ENCODE data around the gene DMAP1. TPM values are rescaled to one million over a fixed set of nuclear protein-coding genes. Genes with fewer than 3 reads are reported as not detected.

The DMAP1 gene
- total RNA-seq, 1 donor from 2014 or later: 82.0 TPM

GRCh38 chr1:44251989-44252671 is 38.9 kb downstream of the DMAP1 start:
- Mint-ChIP-seq H3K9me3 (ENCODE audit: low read depth) (no peaks in the 10 kb centered on the region), H3K27ac (no peak overlapping the region), H3K27me3 (no peaks in the 10 kb centered on the region), H3K4me3 (ENCODE audit: low read depth) (no peak overlapping the region), H3K4me1 (ENCODE audit: low read depth) (peaks cover 2% of the 10 kb centered on the region), H3K36me3 (ENCODE audit: insufficient read depth) (peaks cover 4% of the 10 kb centered on the region)
- TF ChIP-seq CTCF (IDR thresholded peaks at IDR 0.05; ENCODE audit: unreplicated experiment): no peak
- no peak for DNase-seq (ENCODE audit: low spot score, unreplicated experiment)

GRCh38 chr1:44254392-44254910 is 41.2 kb downstream of the DMAP1 start:
- H3K9me3 Mint-ChIP-seq (ENCODE audit: low read depth): no peaks in the 10 kb centered on the region
- no peak overlapping the region for H3K27ac Mint-ChIP-seq
- H3K27me3 Mint-ChIP-seq: no peaks in the 10 kb centered on the region
- DNase-seq (ENCODE audit: low spot score, unreplicated experiment): no peak
- TF ChIP-seq CTCF (IDR thresholded peaks at IDR 0.05; ENCODE audit: unreplicated experiment): no peak
- H3K36me3 Mint-ChIP-seq (ENCODE audit: insufficient read depth): peaks cover 3% of the 10 kb centered on the region
- H3K4me3 Mint-ChIP-seq (ENCODE audit: low read depth): no peak overlapping the region
- peaks cover 2% of the 10 kb centered on the region for H3K4me1 Mint-ChIP-seq (ENCODE audit: low read depth)

GRCh38 chr1:44256762-44257554 is 43.7 kb downstream of the DMAP1 start:
- no peak for DNase-seq (ENCODE audit: low spot score, unreplicated experiment)
- no peak overlapping the region for H3K27ac Mint-ChIP-seq
- no peaks in the 10 kb centered on the region for H3K9me3 Mint-ChIP-seq (ENCODE audit: low read depth)
- no peaks in the 10 kb centered on the region for H3K27me3 Mint-ChIP-seq
- H3K36me3 Mint-ChIP-seq (ENCODE audit: insufficient read depth): peaks cover 1% of the 10 kb centered on the region
- no peak overlapping the region for H3K4me3 Mint-ChIP-seq (ENCODE audit: low read depth)
- H3K4me1 Mint-ChIP-seq (ENCODE audit: low read depth): peaks cover 15% of the 10 kb centered on the region
- TF ChIP-seq CTCF (IDR thresholded peaks at IDR 0.05; ENCODE audit: unreplicated experiment): no peak

GRCh38 chr1:44259090-44259489 is 45.8 kb downstream of the DMAP1 start:
- Mint-ChIP-seq H3K9me3 (ENCODE audit: low read depth) (no peaks in the 10 kb centered on the region), H3K4me1 (ENCODE audit: low read depth) (peaks cover 19% of the 10 kb centered on the region), H3K36me3 (ENCODE audit: insufficient read depth) (peaks cover 6% of the 10 kb centered on the region), H3K27me3 (no peaks in the 10 kb centered on the region), H3K27ac (no peak overlapping the region), H3K4me3 (ENCODE audit: low read depth) (no peak overlapping the region)
- no peak for TF ChIP-seq CTCF (IDR thresholded peaks at IDR 0.05; ENCODE audit: unreplicated experiment)
- no peak for DNase-seq (ENCODE audit: low spot score, unreplicated experiment)

GRCh38 chr1:44260792-44261170 is 47.5 kb downstream of the DMAP1 start:
- Mint-ChIP-seq H3K36me3 (ENCODE audit: insufficient read depth) (peaks cover 8% of the 10 kb centered on the region), H3K27ac (peak overlapping the region; percentile 6), H3K4me3 (ENCODE audit: low read depth) (no peak overlapping the region), H3K27me3 (no peaks in the 10 kb centered on the region), H3K9me3 (ENCODE audit: low read depth) (no peaks in the 10 kb centered on the region), H3K4me1 (ENCODE audit: low read depth) (peaks cover 19% of the 10 kb centered on the region)
- TF ChIP-seq CTCF (IDR thresholded peaks at IDR 0.05; ENCODE audit: unreplicated experiment): no peak
- DNase-seq (ENCODE audit: low spot score, unreplicated experiment): no peak

Measured in progenitor cell of endocrine pancreas (in vitro differentiated cells).